ENCODE data around the gene SETBP1.
A peak's percentile ranks its signal among the peaks of the same experiment; 100 is the strongest.

DNA sequence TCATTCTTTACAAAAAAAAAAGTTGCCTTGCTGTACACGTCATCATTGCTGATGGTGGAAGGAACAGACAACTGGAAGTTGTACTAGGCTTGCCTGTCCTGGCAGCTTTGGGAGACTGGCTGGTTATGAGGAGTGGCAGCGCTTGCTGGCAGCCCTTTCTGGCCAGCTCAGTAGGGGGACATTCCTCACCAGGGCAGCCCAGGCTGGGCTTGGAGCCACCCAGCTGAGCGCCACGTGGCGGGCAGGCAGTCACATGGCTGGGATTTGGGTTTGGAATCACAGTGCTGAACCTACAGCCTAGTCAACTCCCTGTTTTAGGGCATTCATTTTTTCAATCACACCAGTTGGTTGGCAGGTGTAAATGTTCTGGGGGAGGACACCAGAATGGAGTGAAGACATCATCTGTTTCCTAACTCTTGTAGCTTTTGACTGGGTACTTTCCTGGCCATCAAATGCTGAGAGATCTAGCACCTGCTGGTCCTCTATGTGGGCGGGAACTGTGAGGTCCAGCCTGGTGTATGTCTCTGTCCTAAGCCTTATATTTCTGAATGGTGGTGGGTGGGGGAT is 139.3 kb downstream of the SETBP1 start:
- no peak for TF ChIP-seq POLR2A (IDR thresholded peaks at IDR 0.05)
- TF ChIP-seq, protein P1, sequence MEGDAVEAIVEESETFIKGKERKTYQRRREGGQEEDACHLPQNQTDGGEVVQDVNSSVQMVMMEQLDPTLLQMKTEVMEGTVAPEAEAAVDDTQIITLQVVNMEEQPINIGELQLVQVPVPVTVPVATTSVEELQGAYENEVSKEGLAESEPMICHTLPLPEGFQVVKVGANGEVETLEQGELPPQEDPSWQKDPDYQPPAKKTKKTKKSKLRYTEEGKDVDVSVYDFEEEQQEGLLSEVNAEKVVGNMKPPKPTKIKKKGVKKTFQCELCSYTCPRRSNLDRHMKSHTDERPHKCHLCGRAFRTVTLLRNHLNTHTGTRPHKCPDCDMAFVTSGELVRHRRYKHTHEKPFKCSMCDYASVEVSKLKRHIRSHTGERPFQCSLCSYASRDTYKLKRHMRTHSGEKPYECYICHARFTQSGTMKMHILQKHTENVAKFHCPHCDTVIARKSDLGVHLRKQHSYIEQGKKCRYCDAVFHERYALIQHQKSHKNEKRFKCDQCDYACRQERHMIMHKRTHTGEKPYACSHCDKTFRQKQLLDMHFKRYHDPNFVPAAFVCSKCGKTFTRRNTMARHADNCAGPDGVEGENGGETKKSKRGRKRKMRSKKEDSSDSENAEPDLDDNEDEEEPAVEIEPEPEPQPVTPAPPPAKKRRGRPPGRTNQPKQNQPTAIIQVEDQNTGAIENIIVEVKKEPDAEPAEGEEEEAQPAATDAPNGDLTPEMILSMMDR (IDR thresholded peaks at IDR 0.05), result no peak
- peak in 1 of 3 donors; percentile 57 for TF ChIP-seq POLR2AphosphoS5 (IDR thresholded peaks at IDR 0.05)

Data from stomach (tissue), 4 donors.